SH-SY5Y (cell line): ENCODE results near the gene TRIM5.

Experiments
- GATA2 ChIP-seq: IDR thresholded peaks from 2 replicates; pipeline ENCODE4 v1.6.1; 2011; ENCODE audit warnings: mild to moderate bottlenecking, low read depth, low read length
- GATA3 ChIP-seq: IDR thresholded peaks from 2 replicates; pipeline ENCODE4 v1.6.1; 2011; ENCODE audit warnings: low read depth, mild to moderate bottlenecking, low read length, moderate library complexity

DNA sequence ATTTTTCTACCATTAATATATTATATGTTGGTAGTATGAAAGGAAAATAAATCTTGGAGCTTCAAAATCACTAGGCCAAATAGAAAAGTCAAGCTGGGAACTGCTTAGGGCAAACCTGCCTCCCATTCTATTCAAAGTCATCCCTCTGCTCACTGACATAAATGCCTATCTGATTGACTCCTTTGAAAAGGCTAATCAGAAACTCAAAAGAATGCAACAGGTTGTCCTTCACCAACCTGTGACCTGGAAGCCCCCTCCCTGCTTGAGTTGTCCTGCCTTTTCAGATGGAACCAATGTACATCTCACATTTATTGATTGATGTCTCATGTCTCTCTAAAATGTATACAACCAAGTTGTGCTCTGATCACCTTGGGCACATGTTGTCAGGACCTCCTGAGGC, 63.3 kb downstream of the TRIM5 start:
- TF ChIP-seq GATA2, result no peak
- no peak for TF ChIP-seq GATA3
